ENCODE data around the gene CAPZA1. TPM values are rescaled to one million over a fixed set of nuclear protein-coding genes. Genes with fewer than 3 reads are reported as not detected.

Gene CAPZA1
- total RNA-seq, 2 experiments from 2014 or later = 234 TPM

DNA sequence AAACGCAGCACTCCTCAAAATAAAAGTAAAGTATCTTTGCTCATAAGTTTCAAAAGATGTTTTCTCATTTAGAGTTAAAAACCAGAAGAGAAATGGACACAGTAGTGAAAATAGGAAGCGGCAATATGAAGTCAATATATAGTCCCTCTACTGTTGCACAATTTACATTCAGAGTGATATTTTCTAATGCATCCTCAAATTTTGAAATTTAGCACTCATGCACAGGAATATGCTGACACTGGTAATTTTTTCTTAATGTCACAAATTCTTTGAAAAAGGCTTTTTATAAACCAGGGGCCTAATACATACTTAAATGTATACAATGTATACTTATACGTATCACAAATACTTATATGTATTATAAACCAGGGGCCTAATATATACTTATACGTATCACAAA, 20.2 kb upstream of the CAPZA1 start:
- Histone ChIP-seq H3K4me3 (ENCODE audit: low read depth, low read length, poor library complexity, severe bottlenecking) (no peak overlapping the region), H3K4me2 (ENCODE audit: low read length) (no peak overlapping the region), H2AFZ (ENCODE audit: low read length) (no peak overlapping the region), H3K27ac (ENCODE audit: low read depth, low read length, poor library complexity, severe bottlenecking) (no peak overlapping the region), H3K9me2 (ENCODE audit: insufficient read depth, low read length) (no peaks in the 10 kb centered on the region), H3K36me3 (ENCODE audit: insufficient read depth, low read length) (no peaks in the 10 kb centered on the region), H3K4me1 (ENCODE audit: insufficient read depth, low read length, poor library complexity, severe bottlenecking) (no peaks in the 10 kb centered on the region), H3K79me2 (ENCODE audit: insufficient read depth, low read depth, low read length) (no peaks in the 10 kb centered on the region), H4K20me1 (ENCODE audit: insufficient read depth, low read length) (no peaks in the 10 kb centered on the region), H3K9me3 (ENCODE audit: low read length) (no peaks in the 10 kb centered on the region)
- ChIA-PET CTCF (ENCODE audit: unreplicated experiment) (no interaction called here), POLR2A (no interaction called here)
- no TSS peak for BruUV-seq (replicated peaks)
- DNase-seq (ENCODE audit: low spot score) = no peak
- TF ChIP-seq, protein P1, sequence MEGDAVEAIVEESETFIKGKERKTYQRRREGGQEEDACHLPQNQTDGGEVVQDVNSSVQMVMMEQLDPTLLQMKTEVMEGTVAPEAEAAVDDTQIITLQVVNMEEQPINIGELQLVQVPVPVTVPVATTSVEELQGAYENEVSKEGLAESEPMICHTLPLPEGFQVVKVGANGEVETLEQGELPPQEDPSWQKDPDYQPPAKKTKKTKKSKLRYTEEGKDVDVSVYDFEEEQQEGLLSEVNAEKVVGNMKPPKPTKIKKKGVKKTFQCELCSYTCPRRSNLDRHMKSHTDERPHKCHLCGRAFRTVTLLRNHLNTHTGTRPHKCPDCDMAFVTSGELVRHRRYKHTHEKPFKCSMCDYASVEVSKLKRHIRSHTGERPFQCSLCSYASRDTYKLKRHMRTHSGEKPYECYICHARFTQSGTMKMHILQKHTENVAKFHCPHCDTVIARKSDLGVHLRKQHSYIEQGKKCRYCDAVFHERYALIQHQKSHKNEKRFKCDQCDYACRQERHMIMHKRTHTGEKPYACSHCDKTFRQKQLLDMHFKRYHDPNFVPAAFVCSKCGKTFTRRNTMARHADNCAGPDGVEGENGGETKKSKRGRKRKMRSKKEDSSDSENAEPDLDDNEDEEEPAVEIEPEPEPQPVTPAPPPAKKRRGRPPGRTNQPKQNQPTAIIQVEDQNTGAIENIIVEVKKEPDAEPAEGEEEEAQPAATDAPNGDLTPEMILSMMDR (conservative IDR thresholded peaks at IDR 0.05; ENCODE audit: low read length) = no peak
- no peak for TF ChIP-seq EZH2phosphoT487 (IDR thresholded peaks at IDR 0.05; ENCODE audit: borderline replicate concordance, low read depth, low read length)
- intact Hi-C loops (cut with micrococcal nuclease; ENCODE audit: unreplicated experiment) = no loop called here

- intact Hi-C loops (cut with micrococcal nuclease; ENCODE audit: unreplicated experiment) = no loop called here
- no TSS peak for BruUV-seq (replicated peaks)
- TF ChIP-seq EZH2phosphoT487 (IDR thresholded peaks at IDR 0.05; ENCODE audit: borderline replicate concordance, low read depth, low read length) = no peak
- TF ChIP-seq, protein P1 (conservative IDR thresholded peaks at IDR 0.05; ENCODE audit: low read length) = no peak
- H3K79me2 ChIP-seq (ENCODE audit: insufficient read depth, low read depth, low read length) = no peaks in the 10 kb centered on the region
- H3K4me3 ChIP-seq (ENCODE audit: low read depth, low read length, poor library complexity, severe bottlenecking) = no peak overlapping the region
- ChIA-PET POLR2A (interaction anchor here (0.6 to 0.7 kb wide), 3 partner anchors 64 to 540 kb away, joined by 3 to 5 read pairs (median 5); no protein-coding TSS in a partner anchor), CTCF (ENCODE audit: unreplicated experiment) (no interaction called here)
- H3K27ac ChIP-seq (ENCODE audit: low read depth, low read length, poor library complexity, severe bottlenecking) = no peak overlapping the region
- H3K4me2 ChIP-seq (ENCODE audit: low read length) = no peak overlapping the region
- DNase-seq (ENCODE audit: low spot score) = no peak
- H3K36me3 ChIP-seq (ENCODE audit: insufficient read depth, low read length) = peaks cover 10% of the 10 kb centered on the region
- no peaks in the 10 kb centered on the region for H3K4me1 ChIP-seq (ENCODE audit: insufficient read depth, low read length, poor library complexity, severe bottlenecking)
- no peaks in the 10 kb centered on the region for H3K9me2 ChIP-seq (ENCODE audit: insufficient read depth, low read length)
- no peak overlapping the region for H2AFZ ChIP-seq (ENCODE audit: low read length)
- no peaks in the 10 kb centered on the region for H3K9me3 ChIP-seq (ENCODE audit: low read length)
- no peaks in the 10 kb centered on the region for H4K20me1 ChIP-seq (ENCODE audit: insufficient read depth, low read length)
Measured at GRCh38 chr1:112603012-112603411, 16.6 kb upstream of the CAPZA1 start.

DNA sequence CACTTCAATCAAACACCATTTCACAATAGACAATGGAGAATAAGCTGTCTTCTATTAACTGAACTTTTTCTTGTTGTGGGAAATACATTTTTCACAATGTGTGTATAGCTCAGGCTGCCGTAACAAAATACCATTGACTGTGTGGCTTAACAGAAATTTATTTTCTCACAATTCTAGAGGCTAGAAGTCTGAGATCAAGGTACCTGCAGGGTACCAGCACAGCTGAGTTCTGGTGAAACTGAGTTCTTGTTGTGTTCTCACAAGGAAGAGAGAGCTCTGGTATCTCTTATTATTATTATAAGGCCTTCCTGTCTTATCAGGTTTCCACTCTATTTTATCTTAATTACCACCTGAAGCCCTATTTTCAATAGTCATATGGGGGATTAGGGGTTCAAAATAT, 16.1 kb upstream of the CAPZA1 start:
- CTCF ChIA-PET (ENCODE audit: unreplicated experiment) = no interaction called here
- H4K20me1 ChIP-seq (ENCODE audit: insufficient read depth, low read length) = no peaks in the 10 kb centered on the region
- H2AFZ ChIP-seq (ENCODE audit: low read length) = no peak overlapping the region
- H3K36me3 ChIP-seq (ENCODE audit: insufficient read depth, low read length) = peaks cover 16% of the 10 kb centered on the region
- H3K4me3 ChIP-seq (ENCODE audit: low read depth, low read length, poor library complexity, severe bottlenecking) = no peak overlapping the region
- no peak for DNase-seq (ENCODE audit: low spot score)
- no peaks in the 10 kb centered on the region for H3K79me2 ChIP-seq (ENCODE audit: insufficient read depth, low read depth, low read length)
- BruUV-seq (replicated peaks) = no TSS peak
- no peak overlapping the region for H3K4me2 ChIP-seq (ENCODE audit: low read length)
- POLR2A ChIA-PET = interaction anchor here (0.6 kb wide), 2 partner anchors 64 to 195 kb away, joined by 3 to 5 read pairs; no protein-coding TSS in a partner anchor
- H3K27ac ChIP-seq (ENCODE audit: low read depth, low read length, poor library complexity, severe bottlenecking) = no peak overlapping the region
- no peak for TF ChIP-seq EZH2phosphoT487 (IDR thresholded peaks at IDR 0.05; ENCODE audit: borderline replicate concordance, low read depth, low read length)
- TF ChIP-seq, protein P1 (conservative IDR thresholded peaks at IDR 0.05; ENCODE audit: low read length) = no peak
- no peaks in the 10 kb centered on the region for H3K9me2 ChIP-seq (ENCODE audit: insufficient read depth, low read length)
- intact Hi-C loops (cut with micrococcal nuclease; ENCODE audit: unreplicated experiment) = no loop called here
- no peaks in the 10 kb centered on the region for H3K9me3 ChIP-seq (ENCODE audit: low read length)
- no peaks in the 10 kb centered on the region for H3K4me1 ChIP-seq (ENCODE audit: insufficient read depth, low read length, poor library complexity, severe bottlenecking)

Measured in OCI-LY7 (cell line).